A549 treated with AZD2906 at 1 μM for 4 hours (cell line): ENCODE results near the gene ATRIP. TPM values are rescaled to one million over a fixed set of nuclear protein-coding genes. Genes with fewer than 3 reads are reported as not detected.

Experiments used
- total RNA-seq: library from RNA; stranded (reverse); fragments of 200-300 nt; extraction: Qiagen RNA extraction; gene quantifications from 5 replicates; pipeline ENCODE4 v1.2.3, GENCODE V29; 2022

Gene ATRIP
- 8.4 to 10.0 TPM (median 9.0 TPM) in 5 replicates for total RNA-seq

DNA sequence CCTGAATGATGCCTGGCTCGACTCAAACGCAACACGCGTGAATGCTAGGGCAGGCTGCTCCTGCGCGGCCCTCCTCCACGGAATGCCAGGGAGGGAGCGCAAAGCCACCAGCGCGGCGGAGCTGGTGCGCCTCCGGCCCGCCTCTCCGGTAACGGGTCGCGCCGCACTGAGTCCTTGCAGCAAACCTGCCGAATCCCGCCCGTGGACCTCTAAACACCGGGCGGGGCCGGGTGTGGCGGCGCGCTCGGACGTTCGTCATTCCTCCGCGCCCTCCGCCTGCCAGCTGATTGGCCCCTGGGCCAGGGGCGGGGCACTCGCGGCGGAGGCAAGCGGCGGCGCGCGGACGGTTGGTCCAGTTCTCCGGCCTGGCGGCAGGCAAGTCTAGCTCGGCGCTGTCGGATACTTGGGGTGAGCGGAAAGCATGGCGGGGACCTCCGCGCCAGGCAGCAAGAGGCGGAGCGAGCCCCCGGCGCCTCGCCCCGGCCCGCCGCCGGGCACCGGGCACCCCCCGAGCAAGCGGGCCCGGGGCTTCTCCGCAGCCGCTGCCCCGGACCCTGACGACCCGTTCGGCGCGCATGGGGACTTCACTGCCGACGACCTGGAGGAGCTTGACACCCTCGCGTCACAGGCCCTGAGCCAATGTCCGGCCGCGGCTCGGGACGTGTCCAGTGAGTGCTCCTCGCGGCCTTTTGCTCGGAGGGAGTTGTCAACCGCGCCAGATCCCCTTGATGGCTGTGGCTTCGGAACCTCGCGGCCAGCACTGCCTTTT is at the start of gene ATRIP:
Gene ATRIP, plus strand, starts transcription at position 313 of the 769 bp plus-strand sequence. Its CDS starts 109 bp downstream, at position 422.

DNA sequence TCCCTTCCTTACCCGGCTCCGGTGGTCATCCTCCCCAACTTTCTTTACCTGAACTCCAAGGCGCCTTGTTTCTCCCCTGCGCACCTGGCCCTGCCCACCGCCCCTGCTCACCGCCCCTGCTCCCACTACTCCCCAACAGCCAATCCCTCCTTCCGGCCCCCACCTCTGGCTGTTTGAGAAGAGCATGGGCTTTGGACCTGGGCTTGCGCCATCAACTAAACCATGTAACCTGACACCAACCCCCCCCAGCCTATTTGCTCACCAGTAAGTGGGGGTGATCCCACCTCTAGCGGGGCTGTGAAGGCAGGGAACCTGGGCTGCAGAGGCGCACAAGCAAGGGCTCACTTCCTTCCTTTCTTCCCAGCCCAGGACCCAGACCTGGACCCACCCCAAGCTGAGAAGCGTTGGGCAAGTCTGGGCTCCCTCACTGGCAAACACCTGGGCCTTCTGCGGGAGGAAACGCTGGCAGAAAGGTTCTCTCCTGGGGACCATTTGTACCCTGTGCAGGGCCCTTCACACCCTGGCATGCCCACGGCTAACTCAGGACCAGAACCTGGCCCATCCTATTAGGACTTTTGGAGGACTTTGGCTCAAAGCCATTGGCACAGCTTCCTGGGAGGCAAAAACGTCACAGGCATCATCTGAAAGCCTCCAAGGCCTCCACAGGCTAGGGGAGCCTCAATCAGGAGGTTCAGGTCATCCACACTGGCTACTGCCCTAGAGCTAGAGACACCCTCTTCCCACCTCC is 16.4 kb upstream of the ATRIP start, which contains the start of gene PLXNB1:
Gene PLXNB1, minus strand, starts transcription at position 127 of the 748 bp plus-strand sequence. CDS start 5,475 bp downstream, outside the sequence.

DNA sequence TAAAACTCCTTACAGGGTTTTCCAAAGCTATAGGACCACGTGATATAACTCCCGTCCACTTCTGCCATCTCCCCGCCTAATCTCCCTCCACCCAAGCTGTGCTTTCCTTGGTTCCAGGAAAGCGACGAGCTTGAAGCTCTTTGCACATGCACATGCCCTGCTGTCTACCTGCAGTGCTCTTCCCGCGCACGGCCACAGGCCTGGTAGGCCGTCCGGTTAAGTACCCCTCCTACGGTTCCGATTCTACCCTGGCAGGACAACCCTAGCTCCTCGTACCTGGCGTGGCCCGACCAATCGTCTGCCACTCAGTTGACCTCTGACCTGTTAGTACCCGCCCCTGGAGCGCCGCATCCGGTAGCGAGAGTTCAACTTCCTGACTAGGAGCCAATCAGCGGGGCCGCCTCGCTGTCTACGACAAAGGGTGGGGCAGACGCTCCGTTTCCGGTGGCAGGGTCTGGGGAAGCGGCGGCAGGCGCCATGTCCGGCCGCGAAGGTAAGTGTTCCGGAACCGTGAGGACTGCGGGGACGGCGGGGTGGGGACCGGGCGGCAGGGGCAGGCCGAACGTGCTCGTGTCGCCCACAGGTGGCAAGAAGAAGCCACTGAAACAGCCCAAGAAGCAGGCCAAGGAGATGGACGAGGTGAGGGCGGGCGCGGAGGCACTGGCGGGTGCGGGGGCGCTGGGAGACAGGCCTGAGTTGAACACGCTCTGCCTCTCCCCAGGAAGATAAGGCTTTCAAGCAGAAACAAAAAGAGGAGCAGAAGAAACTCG is 6.5 kb upstream of the ATRIP start, which contains the start of the genes CCDC51 and TMA7:
Gene CCDC51, minus strand, starts transcription at position 300 of the 770 bp plus-strand sequence. CDS start 4,991 bp downstream, outside the sequence.
Gene TMA7, plus strand, starts transcription at position 438 of the 770 bp plus-strand sequence. Its CDS starts 40 bp downstream, at position 478.

GRCh38 chr3:48504051-48504946 is 57.8 kb downstream of the ATRIP start, which contains the start of gene SHISA5:
Gene SHISA5, minus strand, starts transcription at chr3:48504174. Its CDS starts 80 bp downstream, at chr3:48504094.

Other genes starting within 250 kb of the ATRIP start
- 0.12 to 0.18 TPM in 2 of 5 replicates, not detected in the others for gene CAMP, start 223.2 kb upstream of the ATRIP start, total RNA-seq
- gene ZNF589, start 205.6 kb upstream of the ATRIP start, total RNA-seq: 2.0 to 2.8 TPM (median 2.4 TPM) in 5 replicates
- 22.2 to 32.8 TPM (median 25.5 TPM) in 5 replicates for gene NME6, start 145.4 kb upstream of the ATRIP start, total RNA-seq
- gene SPINK8, start 113.1 kb upstream of the ATRIP start, total RNA-seq: not detected in 5 replicates
- gene FBXW12, start 74.5 kb upstream of the ATRIP start, total RNA-seq: not detected in 5 replicates
- gene PLXNB1, start 16.7 kb upstream of the ATRIP start, total RNA-seq: 12.2 to 18.1 TPM (median 14.4 TPM) in 5 replicates
- gene CCDC51, start 6.6 kb upstream of the ATRIP start, total RNA-seq: 26.3 to 28.2 TPM (median 27.5 TPM) in 5 replicates
- 257 to 329 TPM (median 291 TPM) in 5 replicates for gene TMA7, start 6.5 kb upstream of the ATRIP start, total RNA-seq
- 98.8 to 129 TPM (median 125 TPM) in 5 replicates for gene SHISA5, start 57.4 kb downstream of the ATRIP start, total RNA-seq
- 9.9 to 11.9 TPM (median 10.3 TPM) in 5 replicates for gene PFKFB4, start 110.1 kb downstream of the ATRIP start, total RNA-seq
- 5.9 to 8.7 TPM (median 8.2 TPM) in 5 replicates for gene UCN2, start 117.0 kb downstream of the ATRIP start, total RNA-seq
- 101 to 162 TPM (median 145 TPM) in 5 replicates for gene COL7A1, start 148.6 kb downstream of the ATRIP start, total RNA-seq
- 172 to 207 TPM (median 176 TPM) in 5 replicates for gene UQCRC1, start 162.9 kb downstream of the ATRIP start, total RNA-seq
- 0.10 to 0.21 TPM (median 0.15 TPM) in 3 of 5 replicates, not detected in the others for gene TMEM89, start 175.0 kb downstream of the ATRIP start, total RNA-seq
- gene SLC26A6, start 188.7 kb downstream of the ATRIP start, total RNA-seq: 12.3 to 18.7 TPM (median 14.3 TPM) in 5 replicates
- gene CELSR3, start 216.1 kb downstream of the ATRIP start, total RNA-seq: 3.1 to 4.6 TPM (median 3.9 TPM) in 5 replicates
- 8.7 to 13.5 TPM (median 11.4 TPM) in 5 replicates for gene NCKIPSD, start 239.2 kb downstream of the ATRIP start, total RNA-seq